KMS-11 (cell line): ENCODE measurements around the gene NSMCE3.

Experiments used
- H2AFZ ChIP-seq: fragments of 200-600 bp; sonication (generic); 2 replicates; pipeline ENCODE4 v1.6.1; 2016; ENCODE audit warnings: antibody characterized with exemption, mixed run types, low read depth
- H3K27ac ChIP-seq: fragments of 200-600 bp; sonication (generic); 2 replicates; pipeline ENCODE4 v1.6.1; 2016; ENCODE audit warnings: mild to moderate bottlenecking, mixed run types
- H3K27me3 ChIP-seq: fragments of 200-600 bp; sonication (generic); 2 replicates; pipeline ENCODE4 v1.6.1; 2017; ENCODE audit warnings: mild to moderate bottlenecking, low read depth, mixed run types, moderate library complexity; ENCODE audit not compliant: insufficient read depth
- H3K36me3 ChIP-seq: fragments of 200-600 bp; sonication (generic); 2 replicates; pipeline ENCODE4 v1.6.1; 2017; ENCODE audit warnings: mild to moderate bottlenecking, mixed run types; ENCODE audit not compliant: insufficient read depth
- H3K4me1 ChIP-seq: fragments of 200-600 bp; sonication (generic); 2 replicates; pipeline ENCODE4 v1.6.1; 2016; ENCODE audit warnings: mild to moderate bottlenecking, low read depth, mixed run types; ENCODE audit not compliant: poor library complexity, severe bottlenecking
- H3K4me2 ChIP-seq: fragments of 200-600 bp; sonication (generic); 2 replicates; pipeline ENCODE4 v1.7.0; 2016; ENCODE audit warnings: mild to moderate bottlenecking, mixed run types
- H3K4me3 ChIP-seq: fragments of 200-600 bp; sonication (generic); IDR thresholded peaks from 2 replicates; pipeline ENCODE4 v1.6.1; 2017; ENCODE audit warnings: low read depth, low read length, mixed read lengths; ENCODE audit not compliant: insufficient read depth
- H3K79me2 ChIP-seq: fragments of 200-600 bp; sonication (generic); 2 replicates; pipeline ENCODE4 v1.6.1; 2016; ENCODE audit warnings: low read depth, mixed run types; ENCODE audit not compliant: insufficient read depth
- H3K9ac ChIP-seq: fragments of 200-600 bp; sonication (generic); 2 replicates; pipeline ENCODE4 v1.6.1; 2016; ENCODE audit warnings: mild to moderate bottlenecking, mixed run types
- H4K20me1 ChIP-seq: fragments of 200-600 bp; sonication (generic); 2 replicates; pipeline ENCODE4 v1.6.1; 2016; ENCODE audit warnings: mild to moderate bottlenecking, mixed run types; ENCODE audit not compliant: insufficient read depth
- CTCF ChIP-seq: fragments of 200-600 bp; sonication (generic); conservative IDR thresholded peaks from 2 replicates; pipeline ENCODE4 v1.6.1; 2017; ENCODE audit warnings: low read depth, mild to moderate bottlenecking, antibody characterized with exemption, low read length, moderate library complexity, mixed read lengths

Gene NSMCE3

GRCh38 chr15:29241207-29241606, 28.4 kb downstream of the NSMCE3 start:
- H3K9ac ChIP-seq, result no peak overlapping the region
- H4K20me1 ChIP-seq, result no peaks in the 10 kb centered on the region
- H3K79me2 ChIP-seq, result no peaks in the 10 kb centered on the region
- no peaks in the 10 kb centered on the region for H3K27me3 ChIP-seq
- no peak for TF ChIP-seq CTCF
- H3K4me2 ChIP-seq, result no peak overlapping the region
- no peaks in the 10 kb centered on the region for H3K36me3 ChIP-seq
- H3K4me1 ChIP-seq, result no peaks in the 10 kb centered on the region
- no peak overlapping the region for H3K27ac ChIP-seq
- H3K4me3 ChIP-seq, result no peak overlapping the region
- H2AFZ ChIP-seq, result no peak overlapping the region

GRCh38 chr15:29239395-29239794, 30.2 kb downstream of the NSMCE3 start:
- Histone ChIP-seq H3K4me3 (no peak overlapping the region), H3K4me2 (no peak overlapping the region), H3K27ac (no peak overlapping the region), H2AFZ (no peak overlapping the region), H3K27me3 (no peaks in the 10 kb centered on the region), H3K4me1 (no peaks in the 10 kb centered on the region), H3K36me3 (no peaks in the 10 kb centered on the region), H4K20me1 (no peaks in the 10 kb centered on the region), H3K9ac (no peak overlapping the region), H3K79me2 (no peaks in the 10 kb centered on the region)
- TF ChIP-seq CTCF, result no peak

DNA sequence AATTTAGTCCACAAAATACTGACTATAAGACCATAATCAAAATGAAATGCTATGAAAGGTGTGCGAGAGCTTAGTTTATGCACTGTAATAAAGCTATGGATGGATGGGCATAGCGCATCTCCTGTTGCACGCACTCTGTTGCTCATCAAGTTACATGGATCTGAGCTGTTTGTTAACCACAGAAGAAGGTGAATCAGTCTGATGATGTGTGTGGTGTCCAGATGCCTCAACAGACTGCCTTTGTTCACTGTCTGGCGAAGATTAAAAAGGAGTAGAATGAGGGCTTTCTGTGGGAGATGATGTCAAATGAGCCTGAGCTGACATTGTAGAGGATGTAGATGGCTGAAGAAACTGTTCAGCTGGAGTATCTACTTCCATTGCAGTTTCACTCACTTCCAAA, 36.1 kb downstream of the NSMCE3 start:
- Histone ChIP-seq H3K79me2 (no peaks in the 10 kb centered on the region), H4K20me1 (no peaks in the 10 kb centered on the region), H3K36me3 (no peaks in the 10 kb centered on the region), H3K4me3 (no peak overlapping the region), H3K9ac (no peak overlapping the region), H3K4me1 (no peaks in the 10 kb centered on the region), H3K27me3 (no peaks in the 10 kb centered on the region), H3K4me2 (no peak overlapping the region), H3K27ac (no peak overlapping the region), H2AFZ (no peak overlapping the region)
- no peak for TF ChIP-seq CTCF

- Histone ChIP-seq H4K20me1 (no peaks in the 10 kb centered on the region), H3K9ac (no peak overlapping the region), H3K36me3 (no peaks in the 10 kb centered on the region), H3K27me3 (no peaks in the 10 kb centered on the region), H3K4me1 (no peaks in the 10 kb centered on the region), H3K27ac (no peak overlapping the region), H3K4me2 (no peak overlapping the region), H3K79me2 (no peaks in the 10 kb centered on the region), H2AFZ (no peak overlapping the region), H3K4me3 (no peak overlapping the region)
- no peak for TF ChIP-seq CTCF
Measured at GRCh38 chr15:29226436-29227208, 43.0 kb downstream of the NSMCE3 start.
